Mesenchymal stem cell (in vitro differentiated cells and primary cell): ENCODE results near the gene ATXN3L.

Experiments used
- DNase-seq: peaks from one replicate; pipeline ENCODE4 v3.0.0-alpha.2; 2013
- H2AFZ ChIP-seq: one replicate; pipeline ENCODE4 v1.6.1; 2013; ENCODE audit warnings: low read depth, mild to moderate bottlenecking, control low read depth, inconsistent platforms, low read length, moderate library complexity
- H2AK5ac ChIP-seq: 2 replicates; pipeline ENCODE4 v1.6.1; 2013; ENCODE audit warnings: low read length, moderate library complexity, mild to moderate bottlenecking, inconsistent platforms; ENCODE audit not compliant: severe bottlenecking
- H2BK120ac ChIP-seq: one replicate; pipeline ENCODE4 v1.6.1; 2013; ENCODE audit warnings: low read depth, mild to moderate bottlenecking, inconsistent platforms, low read length, moderate library complexity
- H2BK12ac ChIP-seq, 2 experiments: one replicate each; pipeline ENCODE4 v1.6.1; 2013; ENCODE audit warnings: inconsistent platforms in 2 of 2, low read length in 2 of 2, mild to moderate bottlenecking in 2 of 2, moderate library complexity in 2 of 2, control low read depth in 1 of 2
- H2BK15ac ChIP-seq: one replicate; pipeline ENCODE4 v1.6.1; 2013; ENCODE audit warnings: mild to moderate bottlenecking, low read depth, inconsistent platforms; ENCODE audit not compliant: poor library complexity, severe bottlenecking
- H2BK5ac ChIP-seq: 2 replicates; pipeline ENCODE4 v1.6.1; 2013; ENCODE audit warnings: low read depth, mild to moderate bottlenecking, low read length, control low read depth, inconsistent platforms; ENCODE audit not compliant: poor library complexity, severe bottlenecking
- H3K14ac ChIP-seq, 2 experiments: one replicate each; pipeline ENCODE4 v1.6.1; 2013; ENCODE audit warnings: inconsistent platforms in 2 of 2, low read length in 2 of 2, control low read depth in 1 of 2, mild to moderate bottlenecking in 1 of 2, moderate library complexity in 1 of 2
- H3K18ac ChIP-seq, 2 experiments: one replicate each; pipeline ENCODE4 v1.6.1; 2013; ENCODE audit warnings: inconsistent platforms in 2 of 2, low read length in 2 of 2, control low read depth in 1 of 2, low read depth in 1 of 2, mild to moderate bottlenecking in 1 of 2
- H3K23ac ChIP-seq, 2 experiments: one replicate each; pipeline ENCODE4 v1.6.1; 2013; ENCODE audit warnings: inconsistent platforms in 2 of 2, low read length in 2 of 2, mild to moderate bottlenecking in 2 of 2, moderate library complexity in 2 of 2, control low read depth in 1 of 2
- H3K27ac ChIP-seq: 2 replicates; pipeline ENCODE4 v1.5.1; 2013; ENCODE audit warnings: mild to moderate bottlenecking, moderate library complexity, low read length, control low read depth, inconsistent platforms; ENCODE audit not compliant: poor library complexity, severe bottlenecking
- H3K27me3 ChIP-seq, 2 experiments: 2 replicates each; pipeline versions ENCODE4 v1.6.1 to v1.7.0; 2013; ENCODE audit warnings: low read length in 2 of 2, mild to moderate bottlenecking in 2 of 2, moderate library complexity in 2 of 2, control low read depth in 1 of 2, inconsistent platforms in 1 of 2; ENCODE audit not compliant: control insufficient read depth in 1 of 2, insufficient read depth in 1 of 2
- H3K36me3 ChIP-seq, 2 experiments: 2 replicates each; pipeline versions ENCODE4 v1.6.1 to v1.7.0; 2013; ENCODE audit warnings: low read length in 2 of 2, control low read depth in 1 of 2, inconsistent platforms in 1 of 2, low read depth in 1 of 2, mild to moderate bottlenecking in 1 of 2; ENCODE audit not compliant: insufficient read depth in 2 of 2, control insufficient read depth in 1 of 2
- H3K4ac ChIP-seq, 2 experiments: one replicate each; pipeline ENCODE4 v1.6.1; 2013; ENCODE audit warnings: inconsistent platforms in 2 of 2, low read length in 2 of 2, mild to moderate bottlenecking in 2 of 2, moderate library complexity in 2 of 2, control low read depth in 1 of 2, low read depth in 1 of 2
- H3K4me1 ChIP-seq: 2 replicates; pipeline ENCODE4 v1.6.1; 2013; ENCODE audit warnings: low read depth, low read length, control low read depth; ENCODE audit not compliant: control insufficient read depth, insufficient read depth
- H3K4me2 ChIP-seq: 2 replicates; pipeline ENCODE4 v1.6.1; 2013; ENCODE audit warnings: low read length, mild to moderate bottlenecking, inconsistent platforms; ENCODE audit not compliant: poor library complexity, severe bottlenecking
- H3K4me3 ChIP-seq, 2 experiments: 2 replicates each; pipeline versions ENCODE4 v1.5.1 to v1.7.0; 2013; ENCODE audit warnings: low read length in 2 of 2, mild to moderate bottlenecking in 2 of 2, control low read depth in 1 of 2, low read depth in 1 of 2; ENCODE audit not compliant: insufficient read depth in 1 of 2
- H3K79me1 ChIP-seq: replicated peaks from 2 replicates; pipeline ENCODE4 v1.6.1; 2013; ENCODE audit warnings: mild to moderate bottlenecking, control low read depth, low read length, inconsistent platforms; ENCODE audit not compliant: poor library complexity, severe bottlenecking
- H3K9ac ChIP-seq: 2 replicates; pipeline ENCODE4 v1.7.0; 2013; ENCODE audit warnings: mild to moderate bottlenecking, low read length, moderate library complexity
- H3K9me3 ChIP-seq: 2 replicates; pipeline ENCODE4 v1.7.0; 2013; ENCODE audit warnings: mild to moderate bottlenecking, low read length; ENCODE audit not compliant: control insufficient read depth
- H4K8ac ChIP-seq: one replicate; pipeline ENCODE4 v1.6.1; 2013; ENCODE audit warnings: inconsistent platforms, mild to moderate bottlenecking, low read length, moderate library complexity
- H4K91ac ChIP-seq: one replicate; pipeline ENCODE4 v1.6.1; 2013; ENCODE audit warnings: mild to moderate bottlenecking, low read length, inconsistent platforms
- WGBS: methylation state at CpG from one replicate; pipeline ENCODE4 v1.1.7; 2013; ENCODE audit warnings: mixed read lengths; 5-methylcytosine and 5-hydroxymethylcytosine counted together

The ATXN3L gene

GRCh38 chrX:13365161-13365560 is 45.3 kb upstream of the ATXN3L start:
- no peak overlapping the region for H2BK5ac ChIP-seq
- H3K9ac ChIP-seq, result no peak overlapping the region
- no peak overlapping the region for H3K4me2 ChIP-seq
- WGBS, result 97% methylated on average over 5 of the region's 5 CpGs
- peaks cover under 1% of the 10 kb centered on the region for H3K4me1 ChIP-seq
- no peaks in the 10 kb centered on the region for H3K79me1 ChIP-seq
- H2AFZ ChIP-seq, result no peak overlapping the region
- H3K4ac ChIP-seq, result no peak overlapping the region
- no peak overlapping the region for H2BK12ac ChIP-seq
- H3K23ac ChIP-seq, result no peak overlapping the region
- no peak for DNase-seq
- H2BK120ac ChIP-seq, result no peak overlapping the region
- H3K18ac ChIP-seq, result no peak overlapping the region
- no peaks in the 10 kb centered on the region for H3K36me3 ChIP-seq
- no peak overlapping the region for H3K14ac ChIP-seq
- no peak overlapping the region for H3K4me3 ChIP-seq
- no peaks in the 10 kb centered on the region for H3K9me3 ChIP-seq
- H2AK5ac ChIP-seq, result no peak overlapping the region
- no peak overlapping the region for H2BK15ac ChIP-seq
- no peak overlapping the region for H4K91ac ChIP-seq
- H3K27me3 ChIP-seq, result peaks cover 0 to 19% of the 10 kb centered on the region in 2 experiments
- no peak overlapping the region for H3K27ac ChIP-seq
- H4K8ac ChIP-seq, result no peak overlapping the region

GRCh38 chrX:13364230-13364857 is 44.5 kb upstream of the ATXN3L start:
- WGBS, result 85% methylated on average over 4 of the region's 4 CpGs
- Histone ChIP-seq H2AK5ac (no peak overlapping the region), H2AFZ (no peak overlapping the region), H3K9ac (no peak overlapping the region), H3K4me1 (peaks cover 2% of the 10 kb centered on the region), H2BK15ac (no peak overlapping the region), H4K8ac (no peak overlapping the region), H3K27me3 (peaks cover 0 to 20% of the 10 kb centered on the region in 2 experiments), H3K23ac (no peak overlapping the region), H3K9me3 (no peaks in the 10 kb centered on the region), H2BK5ac (no peak overlapping the region), H3K27ac (no peak overlapping the region), H3K79me1 (no peaks in the 10 kb centered on the region), H3K4ac (no peak overlapping the region), H2BK12ac (no peak overlapping the region), H3K14ac (no peak overlapping the region), H3K4me3 (no peak overlapping the region), H3K4me2 (no peak overlapping the region), H2BK120ac (no peak overlapping the region), H3K18ac (no peak overlapping the region), H4K91ac (no peak overlapping the region), H3K36me3 (no peaks in the 10 kb centered on the region)
- DNase-seq, result no peak

GRCh38 chrX:13360146-13360545 is 40.3 kb upstream of the ATXN3L start:
- no peak overlapping the region for H3K14ac ChIP-seq
- H2AFZ ChIP-seq, result no peak overlapping the region
- H3K4me3 ChIP-seq, result no peak overlapping the region
- peaks cover 0 to 11% of the 10 kb centered on the region in 2 experiments for H3K27me3 ChIP-seq
- H2AK5ac ChIP-seq, result no peak overlapping the region
- H3K4me2 ChIP-seq, result no peak overlapping the region
- WGBS, result 63% methylated on average over 1 of the region's 1 CpG
- H3K4me1 ChIP-seq, result peaks cover 2% of the 10 kb centered on the region
- no peak overlapping the region for H2BK15ac ChIP-seq
- no peak for DNase-seq
- H3K36me3 ChIP-seq, result no peaks in the 10 kb centered on the region
- H3K18ac ChIP-seq, result no peak overlapping the region
- H4K91ac ChIP-seq, result no peak overlapping the region
- no peak overlapping the region for H3K4ac ChIP-seq
- no peak overlapping the region for H3K23ac ChIP-seq
- no peak overlapping the region for H3K27ac ChIP-seq
- H2BK120ac ChIP-seq, result no peak overlapping the region
- H3K9ac ChIP-seq, result no peak overlapping the region
- H2BK5ac ChIP-seq, result no peak overlapping the region
- no peak overlapping the region for H4K8ac ChIP-seq
- H2BK12ac ChIP-seq, result no peak overlapping the region
- H3K79me1 ChIP-seq, result no peaks in the 10 kb centered on the region
- no peaks in the 10 kb centered on the region for H3K9me3 ChIP-seq

GRCh38 chrX:13357925-13358324 is 38.1 kb upstream of the ATXN3L start:
- H2AFZ ChIP-seq, result no peak overlapping the region
- no peak overlapping the region for H3K4me2 ChIP-seq
- H2BK12ac ChIP-seq, result no peak overlapping the region
- no peak overlapping the region for H4K91ac ChIP-seq
- no CpG with 5 or more reads among the region's 1 CpG for WGBS
- no peak overlapping the region for H3K23ac ChIP-seq
- no peak overlapping the region for H2AK5ac ChIP-seq
- no peak overlapping the region for H3K14ac ChIP-seq
- H3K79me1 ChIP-seq, result no peaks in the 10 kb centered on the region
- H3K4ac ChIP-seq, result no peak overlapping the region
- H3K4me3 ChIP-seq, result no peak overlapping the region
- H3K9ac ChIP-seq, result peak overlapping the region; percentile 50
- H3K18ac ChIP-seq, result no peak overlapping the region
- peaks cover 0 to 13% of the 10 kb centered on the region in 2 experiments for H3K27me3 ChIP-seq
- H3K27ac ChIP-seq, result peak overlapping the region; percentile 56
- no peaks in the 10 kb centered on the region for H3K9me3 ChIP-seq
- no peaks in the 10 kb centered on the region for H3K36me3 ChIP-seq
- H2BK5ac ChIP-seq, result no peak overlapping the region
- no peak overlapping the region for H2BK15ac ChIP-seq
- no peak overlapping the region for H4K8ac ChIP-seq
- DNase-seq, result peak; percentile 16
- peak overlapping the region; percentile 19 for H2BK120ac ChIP-seq
- peaks cover 2% of the 10 kb centered on the region for H3K4me1 ChIP-seq
